Coronary artery (tissue), 2 donors: ENCODE measurements around the gene NCKAP5.

Experiments used
- DNase-seq: peaks from one replicate; pipeline ENCODE4 v3.0.0-alpha.2; 2017; ENCODE audit warnings: low spot score
- H3K27ac ChIP-seq, 2 donors: fragments of 200-600 bp; sonication (generic); one replicate each; pipeline ENCODE4 v1.5.1; 2016 to 2019
- H3K4me3 ChIP-seq: fragments of 200-600 bp; sonication (generic); 2 replicates; pipeline ENCODE4 v1.5.1; 2016; ENCODE audit warnings: mild to moderate bottlenecking, moderate library complexity
- TF ChIP-seq, protein P1 (sequence below): fragments of 200-600 bp; sonication (generic); IDR thresholded peaks from one replicate; pipeline ENCODE4 v1.5.1; 2019; ENCODE audit warnings: antibody characterized with exemption

The NCKAP5 gene

DNA sequence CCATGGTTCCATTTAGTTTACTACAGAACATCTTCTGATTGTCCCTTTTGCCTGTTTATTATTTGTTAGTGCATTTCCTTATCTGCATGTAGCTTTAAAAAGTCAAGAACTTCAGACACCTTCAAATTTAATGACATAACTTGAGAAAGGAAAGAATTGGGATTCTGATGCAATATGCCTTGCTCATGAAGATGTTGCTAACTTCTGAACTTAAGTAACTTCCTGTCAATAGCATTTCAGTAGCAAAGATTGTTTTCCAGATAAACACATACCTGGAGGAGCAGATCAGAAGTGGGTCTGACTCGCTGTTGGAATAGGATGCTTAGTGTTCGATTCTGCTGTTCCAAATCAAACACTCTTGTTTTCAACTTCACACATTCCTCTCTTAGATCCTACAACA, 708.0 kb downstream of the NCKAP5 start:
- Histone ChIP-seq H3K27ac (no peak overlapping the region), H3K4me3 (no peak overlapping the region)
- TF ChIP-seq, protein P1, sequence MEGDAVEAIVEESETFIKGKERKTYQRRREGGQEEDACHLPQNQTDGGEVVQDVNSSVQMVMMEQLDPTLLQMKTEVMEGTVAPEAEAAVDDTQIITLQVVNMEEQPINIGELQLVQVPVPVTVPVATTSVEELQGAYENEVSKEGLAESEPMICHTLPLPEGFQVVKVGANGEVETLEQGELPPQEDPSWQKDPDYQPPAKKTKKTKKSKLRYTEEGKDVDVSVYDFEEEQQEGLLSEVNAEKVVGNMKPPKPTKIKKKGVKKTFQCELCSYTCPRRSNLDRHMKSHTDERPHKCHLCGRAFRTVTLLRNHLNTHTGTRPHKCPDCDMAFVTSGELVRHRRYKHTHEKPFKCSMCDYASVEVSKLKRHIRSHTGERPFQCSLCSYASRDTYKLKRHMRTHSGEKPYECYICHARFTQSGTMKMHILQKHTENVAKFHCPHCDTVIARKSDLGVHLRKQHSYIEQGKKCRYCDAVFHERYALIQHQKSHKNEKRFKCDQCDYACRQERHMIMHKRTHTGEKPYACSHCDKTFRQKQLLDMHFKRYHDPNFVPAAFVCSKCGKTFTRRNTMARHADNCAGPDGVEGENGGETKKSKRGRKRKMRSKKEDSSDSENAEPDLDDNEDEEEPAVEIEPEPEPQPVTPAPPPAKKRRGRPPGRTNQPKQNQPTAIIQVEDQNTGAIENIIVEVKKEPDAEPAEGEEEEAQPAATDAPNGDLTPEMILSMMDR = no peak
- DNase-seq = no peak

DNA sequence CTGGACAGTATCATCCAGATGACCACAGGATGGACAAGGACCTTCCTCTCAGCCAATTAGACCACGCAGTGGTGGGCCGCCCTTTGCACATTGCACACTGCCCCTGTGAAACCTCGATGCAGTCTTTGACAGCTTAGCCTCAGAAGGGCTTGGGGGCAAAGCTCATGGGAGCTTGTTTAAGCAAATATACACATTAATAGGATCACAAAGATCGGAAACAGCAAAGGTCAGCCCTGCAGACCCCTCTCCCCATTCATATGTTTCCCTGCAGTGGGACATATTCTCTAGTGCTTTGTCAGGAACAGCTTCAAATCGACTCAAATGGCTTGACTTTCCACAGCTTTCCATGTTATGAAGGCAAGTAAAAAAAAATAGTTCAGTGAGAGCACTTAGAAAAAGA, 708.7 kb downstream of the NCKAP5 start:
- no peak overlapping the region for H3K4me3 ChIP-seq
- TF ChIP-seq, protein P1 = no peak
- DNase-seq = no peak
- H3K27ac ChIP-seq = no peak overlapping the region

DNA sequence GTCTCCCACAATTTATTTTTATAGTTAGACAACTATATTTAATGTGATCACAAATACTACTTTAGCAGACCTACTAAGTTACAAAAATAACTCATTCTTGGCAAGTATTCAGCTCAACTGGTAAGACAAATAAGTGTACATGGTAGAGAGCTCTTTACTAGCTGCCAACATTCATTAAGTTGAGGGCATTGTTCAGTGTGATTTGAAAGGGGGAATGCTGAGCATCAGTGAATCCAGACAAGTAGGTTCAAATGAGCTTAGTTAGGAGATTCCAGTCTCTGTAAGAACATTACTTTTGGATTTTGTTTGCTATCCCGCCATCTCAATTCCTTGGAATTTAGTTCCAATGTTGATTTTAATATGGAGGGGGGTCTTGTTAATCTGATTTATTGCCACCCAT, 710.9 kb downstream of the NCKAP5 start:
- TF ChIP-seq, protein P1 = no peak
- DNase-seq = no peak
- Histone ChIP-seq H3K4me3 (no peak overlapping the region), H3K27ac (no peak overlapping the region)

DNA sequence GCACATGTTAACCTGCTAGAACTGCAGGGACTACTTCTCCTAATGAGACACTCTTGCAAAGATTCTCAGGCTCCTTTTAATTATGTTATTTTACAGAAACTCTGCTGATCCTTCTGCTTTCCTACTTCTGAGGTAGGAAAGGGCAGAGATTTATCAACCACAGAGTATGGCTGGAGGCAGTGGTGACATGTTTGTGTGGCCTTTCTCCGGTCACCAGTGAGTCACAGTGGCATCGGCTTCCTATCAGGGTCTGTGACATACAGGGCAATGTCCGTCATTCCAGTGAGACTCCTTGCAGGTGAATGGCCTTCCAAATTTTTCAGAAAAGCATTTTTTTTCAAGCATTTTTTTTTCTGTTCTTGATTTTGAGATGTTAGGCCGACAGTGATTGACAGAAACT, 717.6 kb downstream of the NCKAP5 start:
- no peak overlapping the region for H3K27ac ChIP-seq
- TF ChIP-seq, protein P1 = no peak
- DNase-seq = no peak
- no peak overlapping the region for H3K4me3 ChIP-seq

DNA sequence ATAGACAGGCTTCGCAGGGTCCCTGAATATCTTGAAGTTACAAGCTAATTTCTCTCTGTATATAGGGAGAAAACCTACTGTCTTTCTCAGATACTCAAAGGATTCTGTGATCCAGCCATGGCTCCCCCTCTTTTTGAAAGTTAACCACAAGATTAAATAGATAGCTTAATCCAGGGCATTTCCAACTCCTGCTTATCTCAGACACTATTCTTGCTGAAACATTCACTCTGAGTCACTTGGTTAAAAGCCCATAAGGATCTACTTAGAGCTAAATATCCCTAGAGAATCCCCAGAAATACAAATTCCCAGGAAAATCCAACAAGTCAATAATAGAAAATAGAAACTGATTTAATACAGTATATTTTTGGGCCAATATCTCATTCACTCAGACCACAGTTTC, 719.1 kb downstream of the NCKAP5 start:
- no peak for DNase-seq
- TF ChIP-seq, protein P1 = no peak
- H3K27ac ChIP-seq = no peak overlapping the region
- H3K4me3 ChIP-seq = no peak overlapping the region

DNA sequence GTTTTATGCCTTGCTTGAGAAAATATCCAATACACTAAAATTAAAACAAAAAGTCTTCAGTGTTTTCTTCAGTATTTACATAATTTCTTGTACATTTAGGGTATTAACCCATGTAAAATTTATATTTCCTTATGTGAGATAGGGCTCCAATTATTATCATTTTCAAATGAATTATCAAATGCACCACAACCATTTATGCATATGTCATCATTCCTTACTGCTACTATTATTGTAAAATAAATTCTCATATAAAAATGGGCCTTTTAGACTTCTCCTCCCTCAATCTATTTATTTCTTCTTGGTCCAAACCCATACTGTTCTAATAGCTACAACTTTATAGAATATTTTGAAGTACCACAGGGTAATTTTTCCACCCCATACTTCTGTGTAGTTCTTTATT, 722.9 kb downstream of the NCKAP5 start:
- TF ChIP-seq, protein P1 = no peak

DNA sequence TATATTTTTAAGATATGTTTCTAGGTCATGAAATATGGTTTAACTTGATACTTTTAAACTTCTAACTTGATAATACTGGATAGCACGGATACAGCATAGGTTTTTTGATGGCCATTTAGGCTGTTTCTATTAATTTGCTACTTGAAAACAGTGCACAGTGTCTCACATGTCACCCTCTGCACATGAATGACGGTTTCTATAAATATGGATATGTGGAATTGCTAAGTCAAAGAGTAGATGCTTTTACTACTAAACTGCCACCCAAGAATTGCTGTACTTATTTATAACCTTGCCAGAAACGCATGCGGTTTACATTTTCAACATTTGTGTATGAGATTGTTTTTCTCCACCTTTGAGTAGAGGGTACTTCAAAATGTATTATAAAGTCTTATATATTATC, 723.7 kb downstream of the NCKAP5 start:
- DNase-seq = no peak
- no peak overlapping the region for H3K4me3 ChIP-seq
- no peak overlapping the region for H3K27ac ChIP-seq
- TF ChIP-seq, protein P1 = no peak

More for the DNA sequence above, 722.9 kb downstream of the NCKAP5 start:
- Histone ChIP-seq H3K27ac (no peak overlapping the region), H3K4me3 (no peak overlapping the region)
- DNase-seq = no peak
